GM23338 (cell line): ENCODE results near the gene SLC15A4. TPM values are rescaled to one million over a fixed set of nuclear protein-coding genes. Genes with fewer than 3 reads are reported as not detected.

ENCODE experiments used
- ATAC-seq: fragments of 200-7000 bp; cut with Tn5 transposase; 3 replicates; pipeline ENCODE4 v1.9.1; 2020
- DNase-seq: peaks from one replicate; pipeline ENCODE4 v3.0.0-alpha.2; 2015; ENCODE audit warnings: low spot score
- H2AFZ ChIP-seq: fragments of 200-600 bp; sonication (generic); 2 replicates; pipeline ENCODE4 v1.8.0; 2016; ENCODE audit warnings: antibody characterized with exemption, mild to moderate bottlenecking, moderate library complexity
- H3F3A ChIP-seq: fragments of 200-600 bp; sonication (generic); replicated peaks from 2 replicates; pipeline ENCODE4 v1.8.0; 2017; ENCODE audit warnings: antibody characterized with exemption, mixed run types, low read depth
- H3K27ac ChIP-seq: fragments of 200-600 bp; sonication (generic); 2 replicates; pipeline ENCODE4 v1.6.1; 2016; ENCODE audit warnings: low read depth
- H3K27me3 ChIP-seq: fragments of 200-600 bp; sonication (generic); 2 replicates; pipeline ENCODE4 v1.8.0; 2016; ENCODE audit warnings: mild to moderate bottlenecking, mixed run types, moderate library complexity; ENCODE audit not compliant: insufficient read depth
- H3K36me3 ChIP-seq: fragments of 200-600 bp; sonication (generic); 2 replicates; pipeline ENCODE4 v1.8.0; 2016; ENCODE audit warnings: mild to moderate bottlenecking; ENCODE audit not compliant: insufficient read depth
- H3K4me1 ChIP-seq: fragments of 200-600 bp; sonication (generic); 2 replicates; pipeline ENCODE4 v1.8.0; 2016; ENCODE audit warnings: mild to moderate bottlenecking, moderate library complexity; ENCODE audit not compliant: insufficient read depth
- H3K4me2 ChIP-seq: fragments of 200-600 bp; sonication (generic); 2 replicates; pipeline ENCODE4 v1.7.1; 2017; ENCODE audit warnings: mixed run types
- H3K4me3 ChIP-seq: fragments of 200-600 bp; sonication (generic); 2 replicates; pipeline ENCODE4 v1.6.1; 2016; ENCODE audit warnings: mixed run types
- H3K79me2 ChIP-seq: fragments of 200-600 bp; sonication (generic); replicated peaks from 2 replicates; pipeline ENCODE4 v1.8.0; 2017; ENCODE audit warnings: mild to moderate bottlenecking; ENCODE audit not compliant: insufficient read depth
- H3K9me2 ChIP-seq: fragments of 200-600 bp; sonication (generic); 2 replicates; pipeline ENCODE4 v1.8.0; 2017; ENCODE audit not compliant: insufficient read depth
- H4K20me1 ChIP-seq: fragments of 200-600 bp; sonication (generic); replicated peaks from 2 replicates; pipeline ENCODE4 v1.8.0; 2017; ENCODE audit warnings: mild to moderate bottlenecking; ENCODE audit not compliant: insufficient read depth
- H3K27ac Mint-ChIP-seq: 2 replicates; pipeline ENCODE4 v1.8.0; 2020; ENCODE audit warnings: inconsistent platforms, mild to moderate bottlenecking, moderate library complexity, mixed read lengths
- H3K27me3 Mint-ChIP-seq: 3 replicates; pipeline ENCODE4 v1.8.0; 2022; ENCODE audit warnings: low read depth, mild to moderate bottlenecking, moderate library complexity, mixed read lengths, inconsistent platforms; ENCODE audit not compliant: insufficient read depth, poor library complexity
- H3K36me3 Mint-ChIP-seq: 3 replicates; pipeline ENCODE4 v1.8.0; 2021; ENCODE audit warnings: low read depth, mild to moderate bottlenecking, inconsistent platforms, moderate library complexity, mixed read lengths
- H3K4me1 Mint-ChIP-seq: 3 replicates; pipeline ENCODE4 v1.8.0; 2020; ENCODE audit warnings: mild to moderate bottlenecking, inconsistent platforms, mixed read lengths
- H3K4me3 Mint-ChIP-seq: 3 replicates; pipeline ENCODE4 v1.8.0; 2021; ENCODE audit warnings: moderate library complexity, mild to moderate bottlenecking, inconsistent platforms, mixed read lengths
- H3K9me3 Mint-ChIP-seq: 3 replicates; pipeline ENCODE4 v1.8.0; 2020; ENCODE audit warnings: moderate library complexity, mild to moderate bottlenecking, inconsistent platforms, mixed read lengths
- CREB1 ChIP-seq: fragments of 250-450 bp; sonication (Bioruptor Pico); IDR thresholded peaks from 2 replicates; pipeline ENCODE4 v1.5.0; 2020; ENCODE audit warnings: low read depth, mild to moderate bottlenecking, moderate library complexity
- CTCF ChIP-seq, 2 experiments: fragments of 200-600 bp in 1 of 2; sonication (generic) in 1 of 2; conservative IDR thresholded peaks; 2 replicates each; pipeline versions ENCODE4 v1.5.1 to v1.6.1; 2016 to 2017; ENCODE audit warnings: antibody characterized with exemption in 2 of 2, low read depth in 2 of 2, mild to moderate bottlenecking in 2 of 2, moderate library complexity in 1 of 2
- ETS1 ChIP-seq: IDR thresholded peaks from 2 replicates; pipeline ENCODE4 v1.6.1; 2016; ENCODE audit warnings: antibody characterized with exemption
- EZH2 ChIP-seq: fragments of 200-600 bp; sonication (generic); IDR thresholded peaks from one replicate; pipeline ENCODE4 v1.8.0; 2017; ENCODE audit warnings: antibody characterized with exemption, mild to moderate bottlenecking, low read depth; ENCODE audit not compliant: unreplicated experiment
- EZH2phosphoT487 ChIP-seq: fragments of 200-600 bp; sonication (generic); IDR thresholded peaks from one replicate; pipeline ENCODE4 v1.8.1; 2018; ENCODE audit warnings: antibody characterized with exemption; ENCODE audit not compliant: unreplicated experiment
- JUNB ChIP-seq: IDR thresholded peaks from one replicate; pipeline ENCODE4 v1.6.1; 2016; ENCODE audit warnings: antibody characterized with exemption; ENCODE audit not compliant: unreplicated experiment
- NANOG ChIP-seq: IDR thresholded peaks from 2 replicates; pipeline ENCODE4 v1.6.1; 2016; ENCODE audit warnings: antibody characterized with exemption, borderline replicate concordance
- POLR2AphosphoS5 ChIP-seq: IDR thresholded peaks from 2 replicates; pipeline ENCODE4 v1.6.1; 2016; ENCODE audit warnings: antibody characterized with exemption, low read depth
- STAT1 ChIP-seq: IDR thresholded peaks from one replicate; pipeline ENCODE4 v1.6.1; 2016; ENCODE audit warnings: antibody characterized with exemption; ENCODE audit not compliant: unreplicated experiment
- ZNF114 ChIP-seq: fragments of 250-450 bp; sonication (Bioruptor Pico); IDR thresholded peaks from 2 replicates; pipeline ENCODE4 v1.5.0; 2020; ENCODE audit warnings: mild to moderate bottlenecking, moderate library complexity
- ZNF331 ChIP-seq: fragments of 250-450 bp; sonication (Bioruptor Pico); IDR thresholded peaks from 2 replicates; pipeline ENCODE4 v1.5.0; 2020; ENCODE audit warnings: low read depth, mild to moderate bottlenecking, moderate library complexity
- ZNF462 ChIP-seq: fragments of 250-450 bp; sonication (Bioruptor Pico); IDR thresholded peaks from 2 replicates; pipeline ENCODE4 v1.5.0; 2020; ENCODE audit warnings: mild to moderate bottlenecking, moderate library complexity
- polyA plus RNA-seq: library from polyadenylated mRNA; unstranded; fragments of >200 nt; fragmentation: Nextera tagmentation; extraction: Ambion mirVana; gene quantifications from 2 replicates; pipeline ENCODE4 v1.2.1, GENCODE V29; 2016
- total RNA-seq: library from RNA; depleted of rRNA; stranded (reverse); fragments of >200 nt; shearing (Covaris generic); gene quantifications from 2 replicates; pipeline ENCODE4 v1.2.3, GENCODE V29; 2014

Gene SLC15A4
- total and polyA plus RNA-seq, 2 experiments from 2014 or later = 7.7 to 30.3 TPM

GRCh38 chr12:128807161-128807724, 16.5 kb downstream of the SLC15A4 start:
- H4K20me1 ChIP-seq = peaks cover 7% of the 10 kb centered on the region
- 0 out of 2 replicates have a peak, but pooled peaks cover 5% of the 10 kb centered on the region for H3K4me1 ChIP-seq
- Mint-ChIP-seq H3K36me3 (peaks cover 42% of the 10 kb centered on the region), H3K9me3 (peaks cover 82% of the 10 kb centered on the region), H3K27ac (no peak overlapping the region), H3K4me1 (peaks cover 8% of the 10 kb centered on the region), H3K27me3 (no peaks in the 10 kb centered on the region), H3K4me3 (no peak overlapping the region)
- TF ChIP-seq ZNF114 (CRISPR knock-in tag) = no peak
- no peak for TF ChIP-seq EZH2phosphoT487
- no peak for TF ChIP-seq NANOG
- no peak for TF ChIP-seq POLR2AphosphoS5
- no peak for TF ChIP-seq ZNF331
- no peak for TF ChIP-seq STAT1
- TF ChIP-seq JUNB = no peak
- no peak for TF ChIP-seq CTCF (conservative IDR thresholded peaks at IDR 0.05; ENCODE audit: low read depth in 2 of 2)
- no peak for TF ChIP-seq ETS1
- H3K4me3 ChIP-seq = no peak overlapping the region
- H2AFZ ChIP-seq = no peak overlapping the region
- ATAC-seq = no peak
- H3K27me3 ChIP-seq = no peaks in the 10 kb centered on the region
- H3K36me3 ChIP-seq = peaks cover 9% of the 10 kb centered on the region; the same call in 1 of the 2 replicates
- H3K27ac ChIP-seq = no peak overlapping the region
- H3K9me2 ChIP-seq = no peaks in the 10 kb centered on the region
- no peak overlapping the region for H3K4me2 ChIP-seq
- H3K79me2 ChIP-seq = peaks cover 60% of the 10 kb centered on the region
- H3F3A ChIP-seq = no peaks in the 10 kb centered on the region
- no peak for DNase-seq

- Mint-ChIP-seq H3K27me3 (no peaks in the 10 kb centered on the region), H3K36me3 (peaks cover 39% of the 10 kb centered on the region), H3K27ac (no peak overlapping the region), H3K4me1 (peaks cover 5% of the 10 kb centered on the region), H3K9me3 (peaks cover 82% of the 10 kb centered on the region), H3K4me3 (no peak overlapping the region)
- H3K27ac ChIP-seq = no peak overlapping the region
- H3K36me3 ChIP-seq = peaks cover 9% of the 10 kb centered on the region; the same call in 1 of the 2 replicates
- H2AFZ ChIP-seq = no peak overlapping the region
- H3K9me2 ChIP-seq = no peaks in the 10 kb centered on the region
- 0 out of 2 replicates have a peak, but pooled peaks cover 5% of the 10 kb centered on the region for H3K4me1 ChIP-seq
- no peak for ATAC-seq
- no peak overlapping the region for H3K4me2 ChIP-seq
- no peak overlapping the region for H3K4me3 ChIP-seq
- no peaks in the 10 kb centered on the region for H3K27me3 ChIP-seq
- peaks cover 55% of the 10 kb centered on the region for H3K79me2 ChIP-seq
- DNase-seq = no peak
- H3F3A ChIP-seq = no peaks in the 10 kb centered on the region
- peaks cover 5% of the 10 kb centered on the region for H4K20me1 ChIP-seq
- TF ChIP-seq ETS1 (no peak), ZNF331 (no peak), ZNF114 (CRISPR knock-in tag) (no peak), ZNF462 (CRISPR knock-in tag) (no peak), CREB1 (CRISPR knock-in tag) (no peak), NANOG (no peak), EZH2 (no peak)
These were observed 17.2 kb downstream of the SLC15A4 start for GRCh38 chr12:128806573-128806972.
